Measurements from ENCODE around the gene IGSF21.

DNA sequence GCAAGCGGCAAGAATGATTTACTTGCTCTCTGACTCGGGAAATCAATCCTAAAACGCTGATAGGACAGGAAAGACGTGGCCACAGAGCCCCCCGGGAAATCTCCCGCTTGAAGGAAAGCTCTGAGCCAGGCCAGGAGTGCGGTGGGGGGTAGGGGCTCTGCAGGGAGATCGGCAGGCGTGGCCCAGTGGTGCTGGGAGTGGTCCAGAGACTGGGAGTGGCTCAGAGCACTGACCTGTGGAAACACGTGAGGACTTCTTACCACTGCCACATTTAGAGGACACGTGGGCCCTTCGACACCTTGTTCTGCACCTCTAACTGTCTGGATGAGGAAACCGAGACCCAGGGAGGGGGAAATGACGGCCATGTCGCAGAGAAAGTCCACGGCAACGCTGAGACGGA, 243.1 kb downstream of the IGSF21 start:
- TF ChIP-seq EZH2 (IDR thresholded peaks at IDR 0.05) (no peak), POLR2AphosphoS5 (IDR thresholded peaks at IDR 0.05; ENCODE audit: borderline replicate concordance, low read depth, low read length) (no peak)

All from SK-N-MC (cell line).